HG03196 (cell line): Measurements from ENCODE around the gene PRIMA1.

Experiments used
- ATAC-seq: cut with Tn5 transposase; IDR thresholded peaks from one replicate; pipeline ENCODE4 v1.9.1; 2021; ENCODE audit not compliant: unreplicated experiment

The PRIMA1 gene

GRCh38 chr14:93713726-93714405 lies 74.4 kb downstream of the PRIMA1 start:
- ATAC-seq = no peak

DNA sequence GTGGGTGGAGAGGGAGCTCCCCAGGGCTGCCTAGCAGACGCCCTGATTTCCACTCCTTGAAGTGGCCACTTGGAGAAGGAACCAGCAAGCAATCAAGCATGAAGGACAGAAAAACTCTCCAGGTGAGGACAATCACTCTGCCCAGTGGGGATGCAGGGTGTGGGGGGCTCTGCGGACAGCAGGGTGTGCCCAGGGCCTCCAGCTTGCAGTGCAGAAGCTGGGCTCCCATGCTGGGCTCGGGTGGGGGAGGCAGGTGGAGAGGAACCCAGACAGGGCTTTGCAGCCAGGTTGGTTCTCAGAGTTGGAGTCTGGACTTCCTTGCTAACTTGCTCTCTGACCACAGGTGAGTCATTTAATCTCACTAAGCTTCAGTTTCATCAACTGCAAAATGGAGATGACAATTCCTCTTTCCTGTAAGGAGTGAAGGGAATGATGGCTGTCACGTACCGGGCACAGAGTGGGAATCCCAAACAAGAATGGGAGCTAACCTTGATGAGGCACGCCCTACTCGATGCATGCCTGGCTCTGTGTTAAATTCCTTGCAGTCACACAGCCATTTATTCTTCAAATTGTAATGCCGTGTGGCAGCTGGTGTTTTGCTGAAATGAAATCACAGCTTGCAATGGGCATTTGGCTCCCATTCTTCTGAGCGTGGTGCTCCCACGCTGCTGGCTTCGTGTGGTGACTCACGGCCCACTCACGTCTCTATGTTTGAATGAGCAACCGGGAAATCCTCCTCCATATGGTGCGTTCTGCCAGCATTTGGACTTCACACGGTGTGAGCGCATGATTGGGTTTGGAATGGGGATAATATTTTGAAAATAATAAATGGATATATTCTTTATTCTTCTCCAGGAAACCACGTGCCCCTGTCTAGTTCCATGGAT lies 75.2 kb downstream of the PRIMA1 start:
- no peak for ATAC-seq

GRCh38 chr14:93712079-93712837 lies 76.0 kb downstream of the PRIMA1 start:
- ATAC-seq = no peak

GRCh38 chr14:93709249-93709648 lies 79.0 kb downstream of the PRIMA1 start:
- ATAC-seq = no peak

DNA sequence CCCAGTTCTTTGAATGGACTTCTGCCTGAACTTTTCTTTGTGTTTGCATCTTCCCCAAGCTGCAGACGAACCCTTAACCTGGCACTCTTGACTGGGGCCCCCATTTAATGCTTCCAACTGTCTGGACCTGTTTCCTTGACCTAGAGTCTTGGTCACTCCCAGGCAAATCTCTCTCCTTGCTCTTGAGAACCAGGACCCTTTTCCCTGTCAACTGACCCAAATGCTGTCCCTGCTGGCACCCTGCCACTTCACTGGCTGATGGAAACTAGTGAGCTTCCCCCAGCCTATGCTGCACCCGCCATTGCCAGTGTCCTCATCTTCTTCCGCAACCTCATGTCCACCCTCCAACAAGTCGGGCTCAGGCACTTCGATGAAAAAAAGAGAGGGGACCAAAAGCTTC lies 79.5 kb downstream of the PRIMA1 start:
- ATAC-seq = no peak

GRCh38 chr14:93708311-93708734 lies 80.0 kb downstream of the PRIMA1 start:
- ATAC-seq = no peak

- ATAC-seq = no peak
Measured at GRCh38 chr14:93707475-93707874, 80.8 kb downstream of the PRIMA1 start.

DNA sequence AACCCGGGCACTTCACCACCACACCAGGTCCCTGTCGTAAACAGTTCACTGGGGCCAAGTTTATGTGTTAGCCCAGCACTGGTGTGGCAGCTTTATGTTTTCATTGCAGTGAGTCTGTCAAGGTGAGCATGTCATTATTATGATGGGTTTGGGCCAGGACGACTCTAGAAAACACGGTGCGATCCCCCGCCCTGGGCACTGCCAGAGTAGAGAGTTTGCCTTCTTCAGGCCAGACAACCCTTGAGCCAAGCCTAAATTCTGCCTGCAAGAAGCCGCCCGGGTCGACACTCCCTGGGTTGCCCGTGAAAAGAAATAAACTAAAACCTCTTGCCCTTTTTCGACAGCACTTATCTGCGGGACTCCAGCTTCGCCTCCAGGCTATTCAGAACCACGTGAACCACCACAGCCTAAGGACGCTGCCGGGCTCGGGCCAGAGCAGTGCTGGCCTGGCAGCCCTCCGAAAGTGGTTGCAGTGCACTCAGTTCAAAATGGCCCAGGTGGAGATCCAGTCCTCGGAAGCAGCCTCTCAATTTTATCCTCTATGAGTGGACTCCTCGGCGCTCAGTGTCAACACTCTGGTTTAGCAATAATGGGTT lies 81.8 kb downstream of the PRIMA1 start:
- no peak for ATAC-seq

DNA sequence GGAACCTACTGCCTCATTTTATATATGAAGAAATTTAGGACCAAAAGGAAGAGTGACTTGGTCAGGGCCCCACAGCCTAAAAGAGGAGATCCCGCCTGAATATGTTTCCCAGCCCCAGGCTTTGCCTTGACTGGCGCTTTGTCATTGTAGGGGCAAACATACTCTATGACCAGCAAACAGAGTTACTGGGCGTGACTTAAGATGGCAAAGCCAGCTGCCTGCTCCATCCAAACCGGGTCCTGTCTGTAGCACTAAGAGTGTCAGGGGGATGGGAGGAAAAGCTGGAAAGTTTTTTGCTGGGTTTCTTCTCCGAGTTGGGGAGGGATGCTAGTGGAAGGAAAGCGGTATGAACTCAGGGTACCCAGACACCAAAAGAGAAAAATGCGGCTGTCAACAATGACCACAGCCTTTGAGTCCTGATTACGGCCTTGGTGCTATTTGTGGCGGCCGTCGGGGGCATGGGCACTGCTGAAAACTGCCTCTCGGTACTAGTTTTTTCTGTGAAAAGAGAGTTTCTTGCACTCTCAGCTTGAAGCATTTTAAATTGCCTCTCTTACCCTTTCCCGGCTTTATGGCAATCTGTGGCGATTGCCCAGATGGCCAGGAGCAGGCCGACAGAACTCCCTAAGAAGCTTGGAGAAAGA lies 82.7 kb downstream of the PRIMA1 start:
- no peak for ATAC-seq

DNA sequence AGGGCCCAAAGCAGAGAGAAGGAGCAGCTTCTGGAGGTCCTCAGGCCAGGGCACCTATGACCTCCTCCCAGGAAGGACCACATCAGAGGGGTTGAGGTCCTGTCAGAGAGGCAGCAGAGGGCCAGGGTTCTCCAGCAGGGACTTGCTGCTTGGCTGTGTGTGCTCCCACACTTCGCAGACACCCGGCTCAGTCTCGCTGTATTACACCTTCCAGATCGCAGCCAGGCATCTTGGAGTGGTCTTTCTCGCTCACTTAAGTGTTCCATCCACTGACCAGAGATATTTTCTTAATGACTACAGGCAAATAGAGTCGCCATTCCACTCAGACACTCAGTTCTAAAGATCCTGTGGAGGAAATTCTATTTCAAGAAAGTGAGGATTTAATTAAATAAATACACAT lies 84.3 kb downstream of the PRIMA1 start:
- ATAC-seq = no peak

GRCh38 chr14:93702946-93703345 lies 85.3 kb downstream of the PRIMA1 start:
- ATAC-seq = no peak

DNA sequence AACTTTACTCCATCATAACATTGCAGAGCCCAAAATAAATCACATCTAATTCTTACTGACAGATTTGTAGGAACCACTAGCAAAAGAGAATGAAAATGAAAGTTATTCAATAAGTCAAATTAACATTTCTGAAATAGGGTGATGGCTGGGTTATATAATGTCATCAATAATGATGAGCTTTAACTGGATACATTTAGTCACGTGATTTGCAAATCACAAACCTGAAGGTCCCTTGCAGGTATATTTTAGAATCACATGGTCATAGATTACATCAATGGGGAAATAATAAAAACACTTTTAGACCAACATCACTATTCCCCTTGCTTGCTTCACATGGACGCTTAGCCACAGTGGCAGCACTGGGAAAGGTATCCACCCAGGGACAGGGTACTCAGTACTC lies 86.7 kb downstream of the PRIMA1 start:
- no peak for ATAC-seq

GRCh38 chr14:93700928-93701327 lies 87.4 kb downstream of the PRIMA1 start:
- ATAC-seq = no peak

DNA sequence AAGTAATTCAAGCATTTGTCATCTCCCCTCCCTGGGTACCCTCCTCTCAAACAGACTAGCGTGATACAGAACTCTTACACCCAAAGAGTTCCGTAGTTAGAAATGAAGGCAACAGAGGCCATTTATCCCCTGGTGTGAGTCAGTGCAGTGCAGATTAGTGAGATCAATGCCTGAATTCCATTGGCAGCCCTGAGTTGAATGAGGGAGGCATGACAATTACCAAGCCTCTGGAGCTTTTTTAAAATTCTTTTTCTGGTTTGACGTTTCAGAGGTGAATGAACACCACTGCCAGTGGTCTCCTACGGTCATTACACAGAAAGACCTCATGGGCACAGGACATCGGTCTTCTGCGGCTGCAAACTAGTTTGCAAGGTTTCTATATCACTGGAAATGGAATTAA lies 94.4 kb downstream of the PRIMA1 start:
- ATAC-seq = no peak

GRCh38 chr14:93691042-93691780 lies 97.1 kb downstream of the PRIMA1 start:
- no peak for ATAC-seq

- ATAC-seq = no peak
Measured at GRCh38 chr14:93690146-93690545, 98.1 kb downstream of the PRIMA1 start.

DNA sequence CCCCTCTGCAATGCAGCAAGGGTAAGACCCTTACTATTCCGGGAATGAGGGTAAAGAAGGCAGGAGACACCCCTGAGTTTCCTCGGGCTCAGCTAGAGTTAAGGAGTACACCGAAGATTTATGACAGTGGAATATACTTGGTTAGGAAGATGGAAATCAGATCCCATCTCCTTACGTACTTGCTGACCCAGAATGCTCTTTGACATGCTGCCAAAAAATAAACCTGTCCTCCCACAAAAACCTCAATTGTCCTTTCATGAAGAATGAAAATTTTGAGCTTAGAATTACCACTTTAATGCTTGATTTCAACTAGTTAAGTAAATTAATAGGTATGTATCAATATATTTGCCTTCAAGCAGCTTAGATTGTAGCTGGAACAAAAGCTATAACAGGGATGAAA lies 99.5 kb downstream of the PRIMA1 start:
- no peak for ATAC-seq

GRCh38 chr14:93688239-93688666 lies 100.0 kb downstream of the PRIMA1 start:
- ATAC-seq = no peak

DNA sequence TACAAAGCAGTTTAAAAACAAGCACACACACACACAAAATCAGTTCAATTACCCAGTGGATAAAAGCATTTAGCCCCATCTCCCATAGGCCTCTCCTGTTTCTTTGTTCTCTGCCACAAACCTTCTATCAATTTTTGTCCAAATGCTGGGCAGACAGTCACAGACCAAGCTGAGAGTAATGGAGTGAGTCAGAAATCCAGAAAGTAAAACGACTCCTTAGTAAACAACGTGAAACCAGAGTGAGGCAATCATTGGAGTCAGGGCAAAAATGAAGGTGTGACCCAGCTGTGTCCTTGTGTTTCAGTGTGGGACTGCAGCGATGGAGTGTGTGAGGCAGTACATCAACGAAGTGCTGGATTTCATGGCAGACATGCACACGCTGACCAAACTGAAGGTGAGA lies 102.0 kb downstream of the PRIMA1 start:
- ATAC-seq = no peak
